Ascending aorta (tissue), 2 donors: ENCODE measurements around the gene LRRC7. TPM values are rescaled to one million over a fixed set of nuclear protein-coding genes. Genes with fewer than 3 reads are reported as not detected.

Source experiments
- DNase-seq, 2 donors: peaks; one replicate each; pipeline ENCODE4 v3.0.0-alpha.2; 2019; ENCODE audit warnings: low spot score in 2 of 2
- H3K27ac ChIP-seq, 2 donors: fragments of 200-600 bp; sonication (generic); one replicate each; pipeline ENCODE4 v1.5.1; 2016 to 2017; ENCODE audit warnings: mild to moderate bottlenecking in 1 of 2
- H3K27me3 ChIP-seq: fragments of 200-600 bp; sonication (generic); one replicate; pipeline ENCODE4 v1.5.1; 2017
- H3K36me3 ChIP-seq, 2 donors: fragments of 200-600 bp; sonication (generic); one replicate each; pipeline ENCODE4 v1.5.1; 2016
- H3K4me1 ChIP-seq, 2 donors: fragments of 200-600 bp; sonication (generic); one replicate each; pipeline ENCODE4 v1.5.1; 2016 to 2017; ENCODE audit warnings: mild to moderate bottlenecking in 1 of 2
- H3K4me3 ChIP-seq, 2 donors: fragments of 200-600 bp; sonication (generic); one replicate each; pipeline ENCODE4 v1.5.1; 2016 to 2017; ENCODE audit warnings: mild to moderate bottlenecking in 1 of 2
- H3K9me3 ChIP-seq, 2 donors: fragments of 200-600 bp; sonication (generic); one replicate each; pipeline ENCODE4 v1.5.1; 2016
- intact Hi-C: fragments of 100-400 bp; cut with DNase I; formaldehyde crosslinking; loops from one replicate; pipeline ENCODE4 v1.15.1; 2023
- total RNA-seq: library from RNA; depleted of rRNA; stranded (reverse); fragments of >200 nt; gene quantifications from one replicate; pipeline ENCODE4 v1.1.0, GENCODE V29; 2016
- TF ChIP-seq, protein P1 (sequence below), 3 experiments: fragments of 200-600 bp in 2 of 3; fragments of 450-650 bp in 1 of 3; sonication (generic) in 2 of 3; IDR thresholded peaks; one replicate each; pipeline ENCODE4 v1.5.1; 2016 to 2019; ENCODE audit warnings: antibody characterized with exemption in 3 of 3, mild to moderate bottlenecking in 1 of 3, moderate library complexity in 1 of 3

Gene LRRC7
- not detected for total RNA-seq

- Histone ChIP-seq H3K27ac (no peak within 1 kb of the TSS), H3K4me3 (peak within 1 kb of the TSS; percentile 52 to 70), H3K36me3 (no peaks in the 10 kb centered on the region), H3K4me1 (peaks cover 6 to 13% of the 10 kb centered on the region in 2 donors), H3K27me3 (peaks cover 14% of the 10 kb centered on the region), H3K9me3 (no peaks in the 10 kb centered on the region)
- TF ChIP-seq, protein P1, sequence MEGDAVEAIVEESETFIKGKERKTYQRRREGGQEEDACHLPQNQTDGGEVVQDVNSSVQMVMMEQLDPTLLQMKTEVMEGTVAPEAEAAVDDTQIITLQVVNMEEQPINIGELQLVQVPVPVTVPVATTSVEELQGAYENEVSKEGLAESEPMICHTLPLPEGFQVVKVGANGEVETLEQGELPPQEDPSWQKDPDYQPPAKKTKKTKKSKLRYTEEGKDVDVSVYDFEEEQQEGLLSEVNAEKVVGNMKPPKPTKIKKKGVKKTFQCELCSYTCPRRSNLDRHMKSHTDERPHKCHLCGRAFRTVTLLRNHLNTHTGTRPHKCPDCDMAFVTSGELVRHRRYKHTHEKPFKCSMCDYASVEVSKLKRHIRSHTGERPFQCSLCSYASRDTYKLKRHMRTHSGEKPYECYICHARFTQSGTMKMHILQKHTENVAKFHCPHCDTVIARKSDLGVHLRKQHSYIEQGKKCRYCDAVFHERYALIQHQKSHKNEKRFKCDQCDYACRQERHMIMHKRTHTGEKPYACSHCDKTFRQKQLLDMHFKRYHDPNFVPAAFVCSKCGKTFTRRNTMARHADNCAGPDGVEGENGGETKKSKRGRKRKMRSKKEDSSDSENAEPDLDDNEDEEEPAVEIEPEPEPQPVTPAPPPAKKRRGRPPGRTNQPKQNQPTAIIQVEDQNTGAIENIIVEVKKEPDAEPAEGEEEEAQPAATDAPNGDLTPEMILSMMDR (IDR thresholded peaks at IDR 0.05) = no peak
- intact Hi-C loops = no loop called here
- DNase-seq = no peak
Measured at GRCh38 chr1:69567652-69568420, at the start of gene LRRC7. TSS of gene LRRC7 (plus strand) at chr1:69567922. CDS start at chr1:69568640, 718 bp downstream.

GRCh38 chr1:69519006-69519405 is 48.7 kb upstream of the LRRC7 start:
- no peak for DNase-seq
- Histone ChIP-seq H3K27me3 (no peaks in the 10 kb centered on the region), H3K4me3 (no peak overlapping the region), H3K36me3 (no peaks in the 10 kb centered on the region), H3K9me3 (no peaks in the 10 kb centered on the region), H3K4me1 (no peaks in the 10 kb centered on the region), H3K27ac (no peak overlapping the region)
- TF ChIP-seq, protein P1 (IDR thresholded peaks at IDR 0.05) = no peak
- intact Hi-C loops = no loop called here

- Histone ChIP-seq H3K36me3 (no peaks in the 10 kb centered on the region), H3K27ac (no peak overlapping the region), H3K9me3 (no peaks in the 10 kb centered on the region), H3K4me1 (no peaks in the 10 kb centered on the region), H3K27me3 (no peaks in the 10 kb centered on the region), H3K4me3 (no peak overlapping the region)
- no peak for DNase-seq
- TF ChIP-seq, protein P1 (IDR thresholded peaks at IDR 0.05) = no peak
- intact Hi-C loops = no loop called here
Measured at GRCh38 chr1:69520326-69520725, 47.4 kb upstream of the LRRC7 start.

- intact Hi-C loops = no loop called here
- Histone ChIP-seq H3K27me3 (no peaks in the 10 kb centered on the region), H3K9me3 (no peaks in the 10 kb centered on the region), H3K4me1 (no peaks in the 10 kb centered on the region), H3K4me3 (no peak overlapping the region), H3K27ac (no peak overlapping the region), H3K36me3 (no peaks in the 10 kb centered on the region)
- TF ChIP-seq, protein P1 (IDR thresholded peaks at IDR 0.05) = no peak
- DNase-seq = no peak
Measured at GRCh38 chr1:69523032-69523431, 44.7 kb upstream of the LRRC7 start.

DNA sequence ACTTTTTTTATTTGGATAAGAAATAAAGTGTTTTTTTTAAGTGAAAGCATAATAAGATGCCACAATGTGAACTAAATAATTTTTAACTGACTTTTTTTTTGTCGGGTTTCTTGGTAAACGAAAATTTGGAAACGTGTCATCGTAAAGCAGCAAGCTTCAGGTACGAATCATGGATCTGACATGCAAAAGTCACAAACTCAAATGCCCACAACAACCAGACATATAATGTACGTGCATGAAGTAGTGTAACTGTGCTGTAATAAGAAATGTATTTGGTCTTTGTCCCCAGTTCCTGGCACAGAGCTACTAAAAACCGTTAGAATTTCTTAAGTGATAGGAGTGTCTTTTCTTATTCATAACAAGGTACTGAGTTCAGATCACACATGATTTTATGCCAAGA is 44.3 kb upstream of the LRRC7 start:
- Histone ChIP-seq H3K27ac (no peak overlapping the region), H3K9me3 (no peaks in the 10 kb centered on the region), H3K4me3 (no peak overlapping the region), H3K4me1 (no peaks in the 10 kb centered on the region), H3K36me3 (no peaks in the 10 kb centered on the region), H3K27me3 (no peaks in the 10 kb centered on the region)
- TF ChIP-seq, protein P1 (IDR thresholded peaks at IDR 0.05) = no peak
- intact Hi-C loops = no loop called here
- DNase-seq = no peak
